Endothelial cell of umbilical vein (primary cell): Measurements from ENCODE around the gene TTLL11. TPM values are rescaled to one million over a fixed set of nuclear protein-coding genes. Genes with fewer than 3 reads are reported as not detected.

Source experiments
- BruUV-seq: library from RNA; stranded (reverse); fragments of 400-500 nt; replicated peaks from 2 replicates; lab custom pipeline; 2021; lab: Mats Ljungman, UMichigan
- CTCF ChIA-PET: fragments of 300-600, 350-600 bp; sonication (Branson Sonifier 250); formaldehyde crosslinking; loops from one replicate; lab custom pipeline; 2021; ENCODE audit warnings: antibody characterized with exemption, inconsistent platforms; lab: Charles Lee
- POLR2A ChIA-PET: fragments of 300-600, 350-600 bp; sonication (Branson Sonifier 250); formaldehyde crosslinking; loops from one replicate; lab custom pipeline; 2021; ENCODE audit warnings: antibody characterized with exemption, inconsistent platforms; lab: Charles Lee
- DNase-seq: peaks from one replicate; pipeline ENCODE4 v3.0.0-alpha.2; 2011; ENCODE audit warnings: low read depth, low spot score
- FAIRE-seq: peaks from 2 replicates; lab custom pipeline; 2011; peaks lifted over from hg19 to GRCh38; lab: Jason Lieb, UNC
- H2AFZ ChIP-seq: 2 replicates; pipeline ENCODE4 v1.6.0; 2012; ENCODE audit warnings: low read depth, low read length, control low read depth, inconsistent platforms
- H3K27ac ChIP-seq: 2 replicates; pipeline ENCODE4 v1.5.1; 2011; ENCODE audit warnings: low read depth, mild to moderate bottlenecking, control low read depth, low read length, moderate library complexity; ENCODE audit not compliant: insufficient read depth
- H3K27me3 ChIP-seq, 2 experiments: 2 replicates each; pipeline versions ENCODE4 v1.6.0 to v1.6.1; 2011; ENCODE audit warnings: low read length in 2 of 2, mixed read lengths in 1 of 2; ENCODE audit not compliant: control insufficient read depth in 2 of 2, insufficient read depth in 2 of 2
- H3K36me3 ChIP-seq, 2 experiments: 2 replicates in 1 of 2; 3 replicates in 1 of 2; pipeline ENCODE4 v1.5.1; 2011; ENCODE audit warnings: low read length in 2 of 2, mild to moderate bottlenecking in 1 of 2, moderate library complexity in 1 of 2; ENCODE audit not compliant: control insufficient read depth in 2 of 2, insufficient read depth in 2 of 2; ENCODE audit errors: extremely low read depth in 1 of 2
- H3K4me1 ChIP-seq: 3 replicates; pipeline ENCODE4 v1.5.1; 2011; ENCODE audit warnings: mild to moderate bottlenecking, low read length; ENCODE audit not compliant: control insufficient read depth, insufficient read depth; ENCODE audit errors: extremely low read depth
- H3K4me2 ChIP-seq: 2 replicates; pipeline ENCODE4 v1.6.1; 2011; ENCODE audit warnings: low read length, control low read depth, mixed read lengths; ENCODE audit not compliant: insufficient read depth
- H3K4me3 ChIP-seq, 3 experiments: fragments of 200-600 bp in 1 of 3; sonication (generic), shearing (Covaris generic) in 1 of 3; replicated peaks in 1 of 3; 2 replicates each; pipeline ENCODE4 v1.5.1; 2011 to 2016; ENCODE audit warnings: control low read depth in 3 of 3, low read length in 3 of 3, mild to moderate bottlenecking in 2 of 3, inconsistent platforms in 1 of 3, low read depth in 1 of 3, moderate library complexity in 1 of 3; ENCODE audit not compliant: insufficient read depth in 1 of 3
- H3K79me2 ChIP-seq: 2 replicates; pipeline ENCODE4 v1.6.0; 2012; ENCODE audit warnings: low read length, inconsistent platforms; ENCODE audit not compliant: control insufficient read depth, insufficient read depth
- H3K9ac ChIP-seq: replicated peaks from 2 replicates; pipeline ENCODE3; 2011; ENCODE audit warnings: low read length, control low read depth; ENCODE audit not compliant: insufficient read depth; ENCODE audit errors: extremely low read depth
- H3K9me1 ChIP-seq: replicated peaks from 3 replicates; pipeline ENCODE4 v1.6.0; 2011; ENCODE audit warnings: mild to moderate bottlenecking, low read length; ENCODE audit not compliant: control insufficient read depth, insufficient read depth; ENCODE audit errors: extremely low read depth
- H3K9me3 ChIP-seq: replicated peaks from 2 replicates; pipeline ENCODE4 v1.5.1; 2012; ENCODE audit warnings: low read length, inconsistent platforms; ENCODE audit not compliant: control insufficient read depth, insufficient read depth
- H4K20me1 ChIP-seq: replicated peaks from 2 replicates; pipeline ENCODE3; 2011; ENCODE audit warnings: mild to moderate bottlenecking, low read length; ENCODE audit not compliant: control insufficient read depth, insufficient read depth; ENCODE audit errors: extremely low read depth
- CTCF ChIP-seq, 2 donors: IDR thresholded peaks; 1 replicate in 1 of 2; 2 replicates in 1 of 2; pipeline ENCODE4 v1.5.1; 2011; ENCODE audit warnings: low read length in 2 of 2, mild to moderate bottlenecking in 2 of 2, moderate library complexity in 2 of 2, control low read depth in 1 of 2, inconsistent platforms in 1 of 2, low read depth in 1 of 2; ENCODE audit not compliant: insufficient read depth in 1 of 2; ENCODE audit errors: extremely low read depth in 1 of 2
- EZH2 ChIP-seq: IDR thresholded peaks from 2 replicates; pipeline ENCODE4 v1.6.1; 2012; ENCODE audit warnings: borderline replicate concordance, low read depth, mild to moderate bottlenecking, moderate library complexity, low read length, inconsistent platforms; ENCODE audit not compliant: severe bottlenecking
- FOS ChIP-seq: IDR thresholded peaks from 2 replicates; pipeline ENCODE4 v1.6.1; 2011; ENCODE audit warnings: mild to moderate bottlenecking, low read length, moderate library complexity, borderline replicate concordance; ENCODE audit not compliant: insufficient read depth
- GATA2 ChIP-seq: IDR thresholded peaks from 2 replicates; pipeline ENCODE4 v1.7.0; 2011; ENCODE audit warnings: low read depth, mild to moderate bottlenecking, moderate library complexity, mixed read lengths, low read length; ENCODE audit not compliant: insufficient read length, insufficient read depth
- JUN ChIP-seq: IDR thresholded peaks from 2 replicates; pipeline ENCODE4 v1.6.1; 2011; ENCODE audit warnings: borderline replicate concordance, low read depth; ENCODE audit not compliant: insufficient read length, insufficient read depth
- MAX ChIP-seq: IDR thresholded peaks from 2 replicates; pipeline ENCODE4 v1.6.1; 2011; ENCODE audit not compliant: insufficient read depth, insufficient read length
- MYC ChIP-seq: IDR thresholded peaks from one replicate; pipeline ENCODE4 v1.6.1; 2011; ENCODE audit warnings: mild to moderate bottlenecking, low read depth, low read length
- POLR2A ChIP-seq: IDR thresholded peaks from 2 replicates; pipeline ENCODE4 v1.6.1; 2012; ENCODE audit warnings: low read depth, mild to moderate bottlenecking, control low read depth, low read length
- POLR2AphosphoS5 ChIP-seq: IDR thresholded peaks from 2 replicates; pipeline ENCODE4 v1.6.1; 2012; ENCODE audit warnings: low read depth, mild to moderate bottlenecking, control low read depth, low read length, moderate library complexity; ENCODE audit not compliant: insufficient read depth
- dilution Hi-C: fragments of 300-500 bp; cut with MboI; formaldehyde crosslinking; loops from one replicate; pipeline ENCODE4 v1.15.0; 2019; ENCODE audit warnings: low sequenced_read_pairs; ENCODE audit not compliant: extremely low pct_ligation_motif_present
- intact Hi-C: fragments of 100-400 bp; cut with micrococcal nuclease; formaldehyde crosslinking; loops from one replicate; pipeline ENCODE4 v1.10.0; 2022
- polyA plus RNA-seq, 4 experiments: library from polyadenylated mRNA; depleted of rRNA in 3 of 4; stranded (reverse) in 3 of 4; unstranded in 1 of 4; fragments of >200 nt; gene quantifications; 2 replicates each; pipeline versions ENCODE4 v1.2.1 to v1.2.3, GENCODE V29; 2011 to 2012; ENCODE audit warnings: missing spikeins in 1 of 4
- total RNA-seq: library from RNA; stranded (reverse); gene quantifications from 2 replicates; pipeline ENCODE4 v1.2.3, GENCODE V29; 2021

Gene TTLL11
- total and polyA plus RNA-seq, 2 donors (not counting 3 experiments of a cell fraction or from before 2014, with no cell fraction given), result 4.9 to 5.1 TPM

GRCh38 chr9:121886759-121887485 is 206.2 kb downstream of the TTLL11 start:
- Histone ChIP-seq H3K9me1 (no peaks in the 10 kb centered on the region), H2AFZ (no peak overlapping the region), H3K36me3 (no peaks in the 10 kb centered on the region), H3K4me2 (no peak overlapping the region), H3K79me2 (no peaks in the 10 kb centered on the region), H3K4me1 (peaks cover 14% of the 10 kb centered on the region), H3K27me3 (no peaks in the 10 kb centered on the region), H3K9ac (no peak overlapping the region), H3K9me3 (no peaks in the 10 kb centered on the region), H3K27ac (no peak overlapping the region), H3K4me3 (no peak overlapping the region), H4K20me1 (no peaks in the 10 kb centered on the region)
- dilution Hi-C loops (no loop called here), intact Hi-C loops (no loop called here)
- FAIRE-seq, result no peak
- POLR2A ChIA-PET, result no interaction called here
- DNase-seq, result no peak
- BruUV-seq, result no TSS peak
- CTCF ChIA-PET, result interaction anchor here (0.9 to 1.1 kb wide), 2 partner anchors 9 to 24 kb away, joined by 3 read pairs; no protein-coding TSS in a partner anchor
- no peak for TF ChIP-seq MYC
- TF ChIP-seq CTCF (IDR thresholded peaks at IDR 0.05; ENCODE audit: extremely low read depth in 1 of 2, insufficient read depth in 1 of 2, low read depth in 1 of 2, low read length in 2 of 2), result no peak
- no peak for TF ChIP-seq MAX
- no peak for TF ChIP-seq POLR2AphosphoS5
- no peak for TF ChIP-seq EZH2
- no peak for TF ChIP-seq JUN
- no peak for TF ChIP-seq GATA2
- TF ChIP-seq FOS, result no peak
- TF ChIP-seq POLR2A, result no peak
